NT2/D1 (cell line): Measurements from ENCODE around the gene LUZP4.

Experiments used
- SUZ12 ChIP-seq: IDR thresholded peaks from 2 replicates; pipeline ENCODE4 v1.6.1; 2011; ENCODE audit not compliant: insufficient read length, insufficient read depth; ENCODE audit errors: extremely low read depth
- YY1 ChIP-seq: IDR thresholded peaks from 2 replicates; pipeline ENCODE4 v1.6.1; 2011; ENCODE audit not compliant: insufficient read length, insufficient read depth
- ZNF274 ChIP-seq: IDR thresholded peaks from 2 replicates; pipeline ENCODE4 v1.6.1; 2011; ENCODE audit warnings: mild to moderate bottlenecking, low read depth, low read length

- no peak for TF ChIP-seq YY1
- no peak for TF ChIP-seq ZNF274
- no peak for TF ChIP-seq SUZ12
Measured at GRCh38 chrX:115311139-115311538, 21.6 kb downstream of the LUZP4 start.
